Nucleus accumbens (tissue), 56 donors: Measurements from ENCODE around the gene RAET1G.
"Not testable (repeated sequence)": the region's sequence is repeated elsewhere in the genome, so short reads cannot be mapped to it uniquely, and the experiment has no call there.

ENCODE experiments used
- DNase-seq, 56 donors: peaks; one replicate each; lab custom pipeline; 2025; lab: John Stamatoyannopoulos, UW

Gene RAET1G

GRCh38 chr6:149922642-149923326 is at the start of gene RAET1G:
Gene RAET1G (minus strand): TSS chr6:149923121. CDS start chr6:149923010, 111 bp downstream.
- DNase-seq: peak in 52 of 56 donors; percentile 10 to 84 (median 54)

GRCh38 chr6:149969635-149970034 is 46.7 kb upstream of the RAET1G start:
- DNase-seq: no peak

- not testable (repeated sequence) for DNase-seq
These were observed 46.0 kb upstream of the RAET1G start for GRCh38 chr6:149968909-149969308.

GRCh38 chr6:149967999-149968398 is 45.1 kb upstream of the RAET1G start:
- DNase-seq: not testable (repeated sequence)

- DNase-seq: no peak
These were observed 44.7 kb upstream of the RAET1G start for GRCh38 chr6:149967591-149967990.

GRCh38 chr6:149966319-149966718 is 43.4 kb upstream of the RAET1G start:
- not testable (repeated sequence) for DNase-seq

- DNase-seq: no peak
These were observed 42.5 kb upstream of the RAET1G start for GRCh38 chr6:149965194-149966020.

- peak in 1 of 56 donors; percentile 23 for DNase-seq
These were observed 41.6 kb upstream of the RAET1G start for GRCh38 chr6:149964308-149965193.

- peak in 30 of 56 donors; percentile 7 to 81 (median 24) for DNase-seq
These were observed 40.8 kb upstream of the RAET1G start, which contains the start of gene ULBP1 for GRCh38 chr6:149963462-149964307. Gene ULBP1 (plus strand): TSS chr6:149963943. CDS start chr6:149964050, 107 bp downstream.

GRCh38 chr6:149963212-149963461 is 40.2 kb upstream of the RAET1G start:
- peak in 12 of 56 donors; percentile 5 to 54 (median 26) for DNase-seq

- no peak for DNase-seq
These were observed 39.7 kb upstream of the RAET1G start for GRCh38 chr6:149962461-149963211.

GRCh38 chr6:149961728-149962425 is 39.0 kb upstream of the RAET1G start:
- DNase-seq: no peak

- DNase-seq: no peak
These were observed 37.6 kb upstream of the RAET1G start for GRCh38 chr6:149960488-149960887.

GRCh38 chr6:149959806-149960205 is 36.9 kb upstream of the RAET1G start:
- not testable (repeated sequence) for DNase-seq

GRCh38 chr6:149958124-149958523 is 35.2 kb upstream of the RAET1G start:
- not testable (repeated sequence) for DNase-seq

GRCh38 chr6:149955654-149956317 is 32.9 kb upstream of the RAET1G start:
- DNase-seq: not testable (repeated sequence)

GRCh38 chr6:149954984-149955653 is 32.2 kb upstream of the RAET1G start:
- not testable (repeated sequence) for DNase-seq
